HL-60 (cell line): ENCODE data around the gene DIAPH3.

ENCODE experiments used
- DNase-seq, 2 experiments: peaks; one replicate each; pipeline ENCODE4 v3.0.0-alpha.2; 2010 to 2020; ENCODE audit warnings: low read depth in 1 of 2, low spot score in 1 of 2
- H3K27ac ChIP-seq: fragments of 250-450 bp; sonication (Bioruptor Pico); replicated peaks from 2 replicates; pipeline ENCODE4 v1.5.1; 2020; ENCODE audit warnings: mild to moderate bottlenecking, moderate library complexity
- H3K27me3 ChIP-seq: fragments of 250-450 bp; sonication (Bioruptor Pico); 2 replicates; pipeline ENCODE4 v1.5.1; 2021; ENCODE audit warnings: mild to moderate bottlenecking, moderate library complexity; ENCODE audit not compliant: insufficient read depth, poor library complexity, severe bottlenecking
- H3K4me3 ChIP-seq: replicated peaks from 2 replicates; pipeline ENCODE4 v1.5.1; 2011; ENCODE audit warnings: mild to moderate bottlenecking, control low read depth, low read length; ENCODE audit not compliant: insufficient read depth
- GABPA ChIP-seq: IDR thresholded peaks from 2 replicates; pipeline ENCODE4 v1.6.1; 2012; ENCODE audit warnings: low read depth
- POLR2AphosphoS5 ChIP-seq: IDR thresholded peaks from 2 replicates; pipeline ENCODE4 v1.6.1; 2012; ENCODE audit warnings: low read depth
- SPI1 ChIP-seq: IDR thresholded peaks from 2 replicates; pipeline ENCODE4 v1.6.1; 2012; ENCODE audit warnings: low read depth, mild to moderate bottlenecking, borderline replicate concordance
- TF ChIP-seq, protein P1 (sequence below): IDR thresholded peaks from 2 replicates; pipeline ENCODE4 v1.6.1; 2012; ENCODE audit warnings: low read depth; ENCODE audit not compliant: insufficient replicate concordance
- TF ChIP-seq, protein P2 (sequence below): IDR thresholded peaks from one replicate; pipeline ENCODE4 v1.5.1; 2011; ENCODE audit warnings: low read length, control low read depth, inconsistent platforms; ENCODE audit not compliant: insufficient read depth

DIAPH3 gene

DNA sequence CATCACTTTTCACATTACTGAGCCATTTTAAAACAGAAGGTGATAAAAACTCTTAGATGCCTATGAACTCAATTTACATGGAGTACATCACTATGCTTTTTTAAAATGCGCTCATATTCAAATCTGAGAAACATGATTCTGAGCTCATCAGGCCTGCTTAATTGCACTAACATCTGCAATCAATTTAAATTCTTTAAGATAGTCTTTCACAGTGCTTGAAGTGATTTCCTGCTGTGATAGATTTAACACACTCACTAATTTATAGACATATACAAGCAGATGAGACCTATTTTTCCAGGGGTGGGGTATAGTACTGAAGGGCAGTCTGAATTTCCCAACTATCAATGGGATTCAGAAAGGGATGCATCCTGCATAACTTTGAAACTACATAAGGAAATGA, 82.9 kb downstream of the DIAPH3 start:
- DNase-seq = no peak
- no peak overlapping the region for H3K4me3 ChIP-seq
- H3K27ac ChIP-seq = no peak overlapping the region
- TF ChIP-seq, protein P1, sequence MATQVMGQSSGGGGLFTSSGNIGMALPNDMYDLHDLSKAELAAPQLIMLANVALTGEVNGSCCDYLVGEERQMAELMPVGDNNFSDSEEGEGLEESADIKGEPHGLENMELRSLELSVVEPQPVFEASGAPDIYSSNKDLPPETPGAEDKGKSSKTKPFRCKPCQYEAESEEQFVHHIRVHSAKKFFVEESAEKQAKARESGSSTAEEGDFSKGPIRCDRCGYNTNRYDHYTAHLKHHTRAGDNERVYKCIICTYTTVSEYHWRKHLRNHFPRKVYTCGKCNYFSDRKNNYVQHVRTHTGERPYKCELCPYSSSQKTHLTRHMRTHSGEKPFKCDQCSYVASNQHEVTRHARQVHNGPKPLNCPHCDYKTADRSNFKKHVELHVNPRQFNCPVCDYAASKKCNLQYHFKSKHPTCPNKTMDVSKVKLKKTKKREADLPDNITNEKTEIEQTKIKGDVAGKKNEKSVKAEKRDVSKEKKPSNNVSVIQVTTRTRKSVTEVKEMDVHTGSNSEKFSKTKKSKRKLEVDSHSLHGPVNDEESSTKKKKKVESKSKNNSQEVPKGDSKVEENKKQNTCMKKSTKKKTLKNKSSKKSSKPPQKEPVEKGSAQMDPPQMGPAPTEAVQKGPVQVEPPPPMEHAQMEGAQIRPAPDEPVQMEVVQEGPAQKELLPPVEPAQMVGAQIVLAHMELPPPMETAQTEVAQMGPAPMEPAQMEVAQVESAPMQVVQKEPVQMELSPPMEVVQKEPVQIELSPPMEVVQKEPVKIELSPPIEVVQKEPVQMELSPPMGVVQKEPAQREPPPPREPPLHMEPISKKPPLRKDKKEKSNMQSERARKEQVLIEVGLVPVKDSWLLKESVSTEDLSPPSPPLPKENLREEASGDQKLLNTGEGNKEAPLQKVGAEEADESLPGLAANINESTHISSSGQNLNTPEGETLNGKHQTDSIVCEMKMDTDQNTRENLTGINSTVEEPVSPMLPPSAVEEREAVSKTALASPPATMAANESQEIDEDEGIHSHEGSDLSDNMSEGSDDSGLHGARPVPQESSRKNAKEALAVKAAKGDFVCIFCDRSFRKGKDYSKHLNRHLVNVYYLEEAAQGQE = no peak
- no peak for TF ChIP-seq GABPA
- no peak for TF ChIP-seq POLR2AphosphoS5
- no peak for TF ChIP-seq SPI1
- TF ChIP-seq, protein P2, sequence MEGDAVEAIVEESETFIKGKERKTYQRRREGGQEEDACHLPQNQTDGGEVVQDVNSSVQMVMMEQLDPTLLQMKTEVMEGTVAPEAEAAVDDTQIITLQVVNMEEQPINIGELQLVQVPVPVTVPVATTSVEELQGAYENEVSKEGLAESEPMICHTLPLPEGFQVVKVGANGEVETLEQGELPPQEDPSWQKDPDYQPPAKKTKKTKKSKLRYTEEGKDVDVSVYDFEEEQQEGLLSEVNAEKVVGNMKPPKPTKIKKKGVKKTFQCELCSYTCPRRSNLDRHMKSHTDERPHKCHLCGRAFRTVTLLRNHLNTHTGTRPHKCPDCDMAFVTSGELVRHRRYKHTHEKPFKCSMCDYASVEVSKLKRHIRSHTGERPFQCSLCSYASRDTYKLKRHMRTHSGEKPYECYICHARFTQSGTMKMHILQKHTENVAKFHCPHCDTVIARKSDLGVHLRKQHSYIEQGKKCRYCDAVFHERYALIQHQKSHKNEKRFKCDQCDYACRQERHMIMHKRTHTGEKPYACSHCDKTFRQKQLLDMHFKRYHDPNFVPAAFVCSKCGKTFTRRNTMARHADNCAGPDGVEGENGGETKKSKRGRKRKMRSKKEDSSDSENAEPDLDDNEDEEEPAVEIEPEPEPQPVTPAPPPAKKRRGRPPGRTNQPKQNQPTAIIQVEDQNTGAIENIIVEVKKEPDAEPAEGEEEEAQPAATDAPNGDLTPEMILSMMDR = no peak
- no peaks in the 10 kb centered on the region for H3K27me3 ChIP-seq

DNA sequence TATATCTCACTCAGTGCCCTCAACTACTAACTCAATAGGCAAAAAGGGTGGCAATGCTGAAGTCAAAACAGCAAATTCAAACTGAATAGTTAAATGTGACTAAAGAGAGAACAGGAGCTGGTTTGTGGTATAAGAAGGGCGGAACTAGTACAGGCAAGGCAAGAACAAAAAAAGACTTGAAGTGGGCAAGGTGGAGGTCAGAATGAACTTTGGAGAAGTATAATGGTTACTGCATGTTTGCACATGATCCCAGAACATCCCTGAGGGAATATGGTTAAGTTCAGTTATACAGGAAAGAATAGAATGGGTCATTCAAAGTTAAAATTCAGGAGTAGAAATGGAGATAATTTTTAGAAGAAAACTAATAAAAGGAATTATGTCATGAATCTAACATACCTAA, 85.5 kb downstream of the DIAPH3 start:
- no peak for DNase-seq
- Histone ChIP-seq H3K27ac (no peak overlapping the region), H3K4me3 (no peak overlapping the region), H3K27me3 (no peaks in the 10 kb centered on the region)
- no peak for TF ChIP-seq GABPA
- TF ChIP-seq, protein P1 = no peak
- TF ChIP-seq POLR2AphosphoS5 = no peak
- TF ChIP-seq, protein P2 = no peak
- no peak for TF ChIP-seq SPI1

DNA sequence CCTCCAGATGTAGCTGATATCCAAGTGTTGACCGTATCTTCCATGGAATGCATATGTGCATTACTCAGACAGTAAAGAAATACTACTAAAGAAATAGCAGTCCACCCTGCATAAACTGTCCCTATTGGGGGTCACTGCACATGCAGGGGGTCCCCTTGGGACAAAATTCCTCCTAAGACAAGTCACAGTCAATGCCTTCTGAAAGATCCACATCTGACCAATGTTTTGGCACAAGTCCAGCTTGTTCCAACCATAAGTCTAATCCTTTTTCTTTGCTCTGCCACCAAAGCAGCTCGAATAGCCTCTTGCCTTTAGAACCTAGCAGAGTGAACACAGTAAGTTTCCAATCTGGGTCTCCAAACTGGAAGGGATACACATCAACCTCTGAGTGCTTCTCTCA, 87.9 kb downstream of the DIAPH3 start:
- H3K27me3 ChIP-seq = no peaks in the 10 kb centered on the region
- H3K27ac ChIP-seq = no peak overlapping the region
- no peak for DNase-seq
- no peak for TF ChIP-seq GABPA
- no peak overlapping the region for H3K4me3 ChIP-seq

DNA sequence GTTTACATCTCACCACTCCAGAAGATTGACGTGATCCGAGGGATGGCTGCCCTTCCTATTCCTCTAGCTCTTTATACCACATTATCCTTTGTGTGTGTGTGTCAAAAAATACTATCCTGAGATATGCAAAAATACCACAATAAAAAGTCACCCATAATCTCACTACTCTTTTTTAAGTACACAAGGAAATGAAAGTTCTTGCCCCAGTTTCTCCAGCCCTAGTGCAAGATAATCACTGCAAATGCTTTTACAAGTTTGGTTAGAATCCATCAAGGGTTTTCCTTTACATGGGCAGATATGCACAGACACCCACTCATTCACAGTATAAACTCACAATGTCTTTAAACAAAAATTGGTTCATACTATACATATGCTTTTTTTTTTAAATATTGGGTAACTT, 89.3 kb downstream of the DIAPH3 start:
- TF ChIP-seq POLR2AphosphoS5 (no peak), GABPA (no peak), SPI1 (no peak)
- TF ChIP-seq, protein P2 = no peak
- TF ChIP-seq, protein P1 = no peak
- no peak for DNase-seq

More for the DNA sequence above, 89.3 kb downstream of the DIAPH3 start:
- no peak overlapping the region for H3K4me3 ChIP-seq
- H3K27ac ChIP-seq = no peak overlapping the region
- H3K27me3 ChIP-seq = no peaks in the 10 kb centered on the region
